Stimulated activated CD4-positive, alpha-beta T cell treated with anti-CD3 and anti-CD28 coated beads, TNF-alpha, amount 100 ng/mL, for 4 hours (primary cell): ENCODE results near the gene ZNF691.
"Not testable (repeated sequence)": the region's sequence is repeated elsewhere in the genome, so short reads cannot be mapped to it uniquely, and the experiment has no call there.

Experiments used
- DNase-seq, 3 experiments: peaks; one replicate each; pipeline ENCODE4 v3.0.0-alpha.2; 2020; ENCODE audit warnings: low read depth in 3 of 3

The ZNF691 gene

GRCh38 chr1:42859366-42859765, 13.0 kb downstream of the ZNF691 start:
- DNase-seq = not testable (repeated sequence)

GRCh38 chr1:42860339-42861013, 14.1 kb downstream of the ZNF691 start:
- no peak for DNase-seq

GRCh38 chr1:42861014-42861399, 14.6 kb downstream of the ZNF691 start:
- DNase-seq = no peak

- no peak for DNase-seq
These were observed 20.1 kb downstream of the ZNF691 start for GRCh38 chr1:42866549-42866948.

- DNase-seq = not testable (repeated sequence)
These were observed 22.1 kb downstream of the ZNF691 start for GRCh38 chr1:42868466-42868865.

GRCh38 chr1:42869254-42869653, 22.8 kb downstream of the ZNF691 start:
- DNase-seq = not testable (repeated sequence)

- not testable (repeated sequence) for DNase-seq
These were observed 23.3 kb downstream of the ZNF691 start for GRCh38 chr1:42869751-42870150.

- DNase-seq = not testable (repeated sequence)
These were observed 26.7 kb downstream of the ZNF691 start for GRCh38 chr1:42873108-42873507.

- no peak for DNase-seq
These were observed 27.3 kb downstream of the ZNF691 start for GRCh38 chr1:42873670-42874069.

GRCh38 chr1:42876009-42876408, 29.6 kb downstream of the ZNF691 start:
- DNase-seq = no peak

- DNase-seq = no peak
These were observed 31.0 kb downstream of the ZNF691 start for GRCh38 chr1:42877380-42877779.

- DNase-seq = no peak
These were observed 34.0 kb downstream of the ZNF691 start for GRCh38 chr1:42880384-42880783.

- no peak for DNase-seq
These were observed 39.8 kb downstream of the ZNF691 start for GRCh38 chr1:42886046-42886739.

GRCh38 chr1:42886800-42887199, 40.4 kb downstream of the ZNF691 start:
- DNase-seq = no peak

- no peak for DNase-seq
These were observed 41.0 kb downstream of the ZNF691 start for GRCh38 chr1:42887366-42887765.

GRCh38 chr1:42888013-42888633, 41.7 kb downstream of the ZNF691 start:
- DNase-seq = no peak

- no peak for DNase-seq
These were observed 42.9 kb downstream of the ZNF691 start for GRCh38 chr1:42889264-42889663.

- no peak for DNase-seq
These were observed 45.2 kb downstream of the ZNF691 start for GRCh38 chr1:42891465-42892138.

- not testable (repeated sequence) for DNase-seq
These were observed 53.5 kb downstream of the ZNF691 start for GRCh38 chr1:42899960-42900359.
